ENCODE data around the gene CARD16.

Gene CARD16

DNA sequence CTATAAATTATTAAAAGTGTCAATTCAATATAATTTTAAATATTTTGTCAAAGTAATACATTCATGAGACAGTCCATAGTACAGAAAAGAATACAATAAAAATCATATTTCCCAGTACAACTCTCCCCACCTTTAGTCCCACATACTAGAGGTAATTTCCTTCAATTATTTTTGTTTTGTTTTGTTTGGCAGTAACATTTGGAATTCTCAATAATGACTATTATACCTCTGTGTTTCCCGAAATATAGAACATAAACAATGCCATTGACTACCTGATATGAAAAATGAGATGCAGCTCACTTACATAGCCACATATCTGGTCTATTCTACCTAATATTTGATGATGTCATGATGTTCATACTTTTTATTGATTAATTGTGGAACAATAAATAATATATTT is 52.4 kb downstream of the CARD16 start:
- no peak for DNase-seq (ENCODE audit: low read depth)

DNA sequence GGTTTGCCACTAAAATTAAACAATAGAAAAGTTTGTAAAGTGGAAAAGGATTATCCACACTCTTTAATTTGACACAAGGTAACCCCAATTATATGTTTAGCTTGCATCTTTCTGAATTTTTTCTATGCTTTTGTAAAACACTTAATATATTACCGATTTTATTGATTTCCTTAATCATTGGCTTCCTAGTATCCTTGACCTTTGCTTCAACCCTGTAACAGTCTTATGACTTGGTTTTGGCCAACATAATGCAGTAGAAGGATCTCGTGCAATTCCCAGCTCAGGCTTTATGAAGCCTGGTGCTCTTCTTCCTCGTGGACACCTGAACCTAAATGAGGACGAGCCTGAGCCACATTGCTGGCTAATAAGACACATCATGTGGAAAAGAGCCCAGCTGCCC is 53.1 kb downstream of the CARD16 start:
- DNase-seq (ENCODE audit: low read depth) = no peak
